HG03095 (cell line): ENCODE measurements around the gene RAB24.
"Not testable (repeated sequence)": the region's sequence is repeated elsewhere in the genome, so short reads cannot be mapped to it uniquely, and the experiment has no call there.

Experiments
- ATAC-seq: cut with Tn5 transposase; IDR thresholded peaks from one replicate; pipeline ENCODE4 v1.9.1; 2021; ENCODE audit warnings: moderate library complexity; ENCODE audit not compliant: unreplicated experiment

RAB24 gene

DNA sequence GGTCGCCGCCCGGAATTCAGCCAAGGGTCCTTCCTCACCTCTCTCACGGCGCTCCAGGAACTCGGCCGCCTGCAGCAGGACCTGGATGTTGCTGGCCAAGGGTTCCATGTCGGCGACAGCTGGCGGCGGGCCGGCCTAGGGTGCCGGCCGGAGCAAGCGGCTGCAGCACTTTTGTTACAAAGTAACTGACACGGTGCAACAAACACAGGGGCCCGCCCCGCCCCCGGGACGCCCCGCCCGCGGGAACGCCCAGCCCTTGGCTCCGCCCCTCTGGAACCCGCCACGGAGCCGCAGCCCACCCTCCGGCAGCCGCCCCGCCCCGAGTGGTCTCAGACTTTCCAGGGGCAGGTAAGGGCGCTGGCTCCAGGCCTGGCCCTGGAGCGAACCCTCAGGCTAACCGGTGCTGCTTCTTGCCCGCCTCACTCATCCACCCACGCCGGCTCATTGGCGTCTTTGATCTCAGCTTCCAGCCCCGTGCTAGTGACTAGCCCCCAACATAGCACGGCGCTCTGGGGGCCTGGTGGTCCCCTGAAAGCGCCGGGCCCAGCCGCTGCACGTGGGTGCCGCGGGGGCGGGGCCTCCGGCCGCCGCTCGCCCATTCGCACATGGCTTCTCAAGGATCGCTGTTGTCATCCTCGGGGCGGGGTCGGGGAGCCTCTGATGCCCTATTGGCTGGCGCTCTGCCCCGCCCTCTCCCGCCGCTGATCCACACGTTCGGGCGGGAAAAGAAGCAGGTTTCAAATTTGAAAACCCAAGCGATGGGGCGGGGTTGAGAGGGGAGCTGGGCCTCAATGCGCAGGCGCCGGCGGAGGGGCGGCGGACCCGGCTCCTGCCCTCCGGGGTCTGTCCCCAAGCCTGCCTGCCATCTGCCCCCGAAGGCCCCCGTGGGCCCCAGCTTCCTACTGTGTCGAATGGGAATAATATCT is 8.5 kb upstream of the RAB24 start, which contains the start of gene MXD3:
MXD3 (minus strand) TSS at position 176 of the 926 bp plus-strand sequence; CDS start at position 108, 68 bp downstream.
- peak; percentile 69 for ATAC-seq

DNA sequence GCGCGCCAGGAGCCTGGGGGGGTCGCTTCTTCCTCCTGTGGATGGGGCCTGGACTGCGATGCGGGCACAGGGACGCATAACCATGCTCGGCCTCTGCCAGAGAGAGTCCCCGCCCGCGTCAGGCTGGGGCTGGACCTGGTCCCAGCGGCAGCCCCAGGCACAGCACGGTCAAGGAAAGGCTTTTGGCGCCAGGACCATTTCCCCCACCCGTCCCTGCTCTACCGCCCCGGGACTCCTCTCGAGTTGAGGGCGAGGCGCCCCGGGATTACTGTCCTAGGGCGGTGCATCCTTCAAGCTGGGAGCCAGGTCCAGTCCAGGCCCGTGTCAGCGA is 7.8 kb upstream of the RAB24 start:
- no peak for ATAC-seq

- no peak for ATAC-seq
Measured at GRCh38 chr5:177310757-177311391, 7.4 kb upstream of the RAB24 start.

- ATAC-seq: no peak
Measured at GRCh38 chr5:177310332-177310731, 6.8 kb upstream of the RAB24 start.

GRCh38 chr5:177309351-177310191 is 6.1 kb upstream of the RAB24 start:
- ATAC-seq: no peak

DNA sequence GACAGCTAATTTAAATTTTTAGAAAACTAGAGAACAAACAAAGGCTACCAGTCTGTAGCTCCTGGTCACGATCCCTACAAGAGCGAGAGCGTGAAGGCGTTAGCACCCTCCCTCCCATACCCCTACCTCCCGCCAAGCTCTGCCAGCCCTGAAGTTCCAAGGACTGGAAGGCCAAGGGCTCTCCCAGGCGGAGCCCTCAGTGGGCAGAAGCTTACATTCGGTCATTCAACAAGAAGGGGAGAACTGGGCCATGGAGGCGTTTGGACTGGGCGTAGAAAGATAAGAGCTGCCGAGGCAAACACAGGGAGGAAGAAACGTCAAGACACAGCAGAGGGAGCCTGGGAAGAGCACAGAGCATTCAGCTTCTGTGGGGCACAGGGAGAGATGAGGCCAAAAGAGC is 5.2 kb upstream of the RAB24 start:
- no peak for ATAC-seq

DNA sequence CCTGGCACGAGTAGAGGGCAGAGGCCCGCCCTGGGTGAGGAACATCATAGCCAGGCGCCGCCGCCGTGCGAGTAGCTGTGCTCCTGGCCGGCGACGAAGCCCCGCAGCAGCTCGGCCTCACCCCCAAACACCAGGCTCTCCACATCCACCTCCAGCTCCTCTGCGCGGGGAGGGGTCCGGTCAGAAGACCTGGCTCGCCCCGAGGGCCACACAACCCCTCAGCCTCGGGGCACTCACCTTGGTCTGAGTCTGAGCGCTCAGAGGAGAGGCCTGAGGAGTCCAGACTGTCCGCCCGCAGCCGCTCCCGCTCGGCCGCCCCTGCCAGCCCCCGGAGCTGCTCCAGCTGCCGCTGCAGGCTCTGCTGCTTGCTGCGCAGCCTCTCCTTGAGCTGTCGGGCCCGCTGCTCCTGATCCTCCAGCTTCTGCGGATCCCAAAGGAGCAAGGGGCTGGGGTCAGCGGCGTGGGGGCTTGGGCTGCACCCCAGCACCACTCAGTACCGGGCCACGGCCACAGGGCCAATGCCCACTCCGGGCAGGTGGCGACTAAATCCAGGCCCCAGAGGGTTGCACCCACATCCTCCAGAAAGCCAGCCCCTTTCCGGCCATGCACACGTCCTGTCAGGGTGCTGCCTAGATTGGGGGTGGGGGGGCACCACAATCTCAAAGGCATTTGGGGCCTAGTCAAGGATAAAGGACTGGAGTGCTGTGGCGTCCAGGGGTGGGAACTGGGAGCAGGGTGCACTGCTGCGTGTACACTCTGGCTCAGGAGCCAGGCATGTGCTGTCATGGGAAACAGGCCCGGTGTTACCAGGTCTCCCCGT is 4.2 kb upstream of the RAB24 start:
- ATAC-seq: no peak

DNA sequence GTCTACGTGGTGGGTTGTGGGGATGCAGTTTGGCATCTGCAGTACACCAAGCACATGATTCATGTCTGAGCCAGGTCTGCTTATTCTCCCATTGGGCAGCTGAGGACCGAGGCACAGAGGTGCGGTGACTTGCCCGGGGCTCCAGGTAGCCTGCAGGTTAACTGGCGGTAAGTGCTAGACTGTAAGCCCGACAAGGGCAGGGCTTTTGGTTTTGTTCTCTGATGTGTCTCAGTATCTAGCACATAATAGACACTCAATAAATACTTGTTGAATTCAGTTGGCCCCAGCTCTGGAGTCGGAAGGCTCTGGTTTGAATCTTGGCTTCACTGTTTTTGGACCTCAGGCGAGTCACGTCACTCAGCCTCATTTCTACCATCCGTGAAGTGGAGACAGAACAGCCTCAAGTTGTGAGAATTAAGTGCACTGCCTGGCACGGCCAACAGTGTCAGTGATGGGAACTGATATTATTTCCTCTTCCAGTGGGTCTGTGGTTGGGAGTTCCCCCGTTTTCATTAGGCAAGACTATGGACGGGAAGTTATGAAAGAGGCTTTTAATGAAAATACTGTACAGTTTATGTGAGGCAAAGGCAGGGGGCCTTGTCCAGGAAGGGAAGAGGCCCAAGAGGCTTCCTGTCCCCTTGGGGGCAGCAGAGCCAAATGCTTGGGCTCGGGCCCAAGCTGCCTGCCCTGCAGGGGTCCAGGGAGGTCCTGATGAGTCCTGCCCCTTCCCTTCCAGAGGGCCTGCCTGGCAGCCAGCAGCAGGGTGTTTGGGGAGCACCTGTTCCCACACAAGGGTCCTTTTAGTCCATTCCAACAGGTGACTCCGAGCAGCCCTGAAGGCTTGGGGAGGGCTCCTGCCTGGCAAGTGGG is 3.4 kb upstream of the RAB24 start:
- no peak for ATAC-seq

GRCh38 chr5:177306103-177306640 is 2.7 kb upstream of the RAB24 start:
- not testable (repeated sequence) for ATAC-seq

GRCh38 chr5:177304392-177305119 is 1.0 kb upstream of the RAB24 start:
- ATAC-seq: no peak

DNA sequence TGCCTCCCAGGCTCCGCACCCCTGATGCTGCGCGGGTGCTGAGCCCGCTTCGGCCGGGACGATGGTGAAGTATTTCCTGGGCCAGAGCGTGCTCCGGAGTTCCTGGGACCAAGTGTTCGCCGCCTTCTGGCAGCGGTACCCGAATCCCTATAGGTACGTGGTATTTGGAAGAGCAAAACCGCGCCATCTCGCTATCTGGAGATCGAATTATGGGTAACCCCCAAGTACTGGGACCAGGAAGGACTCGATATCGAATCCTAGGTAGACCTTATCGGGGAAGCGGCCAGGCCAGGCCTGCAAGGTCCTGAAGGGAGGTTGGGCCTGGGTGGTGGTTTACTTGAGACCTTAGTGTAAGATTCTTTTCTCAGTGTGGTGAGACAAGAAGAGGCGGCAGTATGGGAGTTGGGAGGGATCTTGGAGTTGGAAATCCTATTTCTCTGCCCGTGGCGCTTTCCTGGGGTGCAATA is 439 bp upstream of the RAB24 start:
- ATAC-seq: no peak

DNA sequence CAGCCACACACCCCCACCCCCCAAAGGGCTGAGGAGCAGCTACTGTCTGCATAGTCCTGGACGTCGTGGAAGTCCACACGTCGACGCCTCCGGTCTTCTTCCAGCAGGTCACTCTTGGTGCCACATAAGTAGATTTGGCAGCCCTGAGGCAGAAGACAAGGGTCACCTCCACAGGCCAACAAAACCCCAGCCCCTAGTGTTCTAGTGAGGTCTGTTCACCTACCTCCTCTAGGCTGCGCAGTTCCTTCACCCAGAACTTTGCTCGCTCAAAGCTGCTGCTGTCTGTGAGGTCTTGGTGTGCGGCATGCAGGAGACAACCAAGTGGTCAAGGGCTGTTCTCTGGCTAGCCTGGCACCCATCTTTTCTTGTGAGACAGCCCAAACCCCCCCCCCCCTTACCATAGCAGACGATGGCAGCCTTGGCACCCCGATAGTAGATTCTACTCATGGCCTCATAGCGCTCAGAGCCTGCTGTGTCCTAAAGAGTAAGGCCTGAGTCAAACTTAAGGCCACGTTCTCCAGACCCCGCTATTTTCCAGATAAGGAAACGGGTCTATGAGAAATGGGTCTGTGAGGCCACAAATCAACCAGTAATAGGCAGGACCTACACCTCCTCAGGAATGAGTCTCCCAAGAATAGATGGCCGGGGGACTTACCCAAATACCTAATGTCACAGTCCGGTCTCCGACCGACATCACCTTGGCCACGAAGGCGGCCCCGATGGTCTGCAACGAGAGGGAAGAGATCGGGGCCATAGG is 987 bp downstream of the RAB24 start:
- ATAC-seq: no peak

GRCh38 chr5:177301503-177302165 is 1.9 kb downstream of the RAB24 start:
- no peak for ATAC-seq

DNA sequence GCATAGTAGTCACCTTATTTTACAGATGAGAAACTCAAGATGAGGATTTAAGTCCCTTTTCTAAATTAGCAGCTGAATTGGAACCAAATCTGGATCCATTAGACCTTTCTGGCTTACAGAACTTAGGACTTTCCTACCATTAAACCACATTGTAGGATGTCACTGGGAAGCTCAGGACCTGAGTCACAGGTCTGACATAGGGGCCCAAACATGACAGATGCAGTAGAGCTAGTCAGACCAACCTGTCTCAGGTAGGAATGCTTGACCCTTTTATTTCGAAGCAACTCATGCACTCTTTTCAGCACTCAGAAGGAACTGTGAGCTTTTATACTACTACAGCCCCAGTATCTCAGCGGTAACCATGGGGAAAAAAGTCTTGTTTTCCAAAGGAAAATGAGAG is 2.6 kb downstream of the RAB24 start:
- no peak for ATAC-seq

GRCh38 chr5:177300236-177300880 is 3.2 kb downstream of the RAB24 start:
- peak; percentile 36 for ATAC-seq

GRCh38 chr5:177299697-177300096 is 3.8 kb downstream of the RAB24 start:
- ATAC-seq: no peak

- no peak for ATAC-seq
Measured at GRCh38 chr5:177297922-177298321, 5.6 kb downstream of the RAB24 start.
